GM04503 (cell line): ENCODE results near the gene TRIM2.
"Not testable (repeated sequence)": the region's sequence is repeated elsewhere in the genome, so short reads cannot be mapped to it uniquely, and the experiment has no call there.

Experiments
- DNase-seq: peaks from one replicate; pipeline ENCODE4 v3.0.0-alpha.2; 2012; ENCODE audit warnings: low read depth

The TRIM2 gene

DNA sequence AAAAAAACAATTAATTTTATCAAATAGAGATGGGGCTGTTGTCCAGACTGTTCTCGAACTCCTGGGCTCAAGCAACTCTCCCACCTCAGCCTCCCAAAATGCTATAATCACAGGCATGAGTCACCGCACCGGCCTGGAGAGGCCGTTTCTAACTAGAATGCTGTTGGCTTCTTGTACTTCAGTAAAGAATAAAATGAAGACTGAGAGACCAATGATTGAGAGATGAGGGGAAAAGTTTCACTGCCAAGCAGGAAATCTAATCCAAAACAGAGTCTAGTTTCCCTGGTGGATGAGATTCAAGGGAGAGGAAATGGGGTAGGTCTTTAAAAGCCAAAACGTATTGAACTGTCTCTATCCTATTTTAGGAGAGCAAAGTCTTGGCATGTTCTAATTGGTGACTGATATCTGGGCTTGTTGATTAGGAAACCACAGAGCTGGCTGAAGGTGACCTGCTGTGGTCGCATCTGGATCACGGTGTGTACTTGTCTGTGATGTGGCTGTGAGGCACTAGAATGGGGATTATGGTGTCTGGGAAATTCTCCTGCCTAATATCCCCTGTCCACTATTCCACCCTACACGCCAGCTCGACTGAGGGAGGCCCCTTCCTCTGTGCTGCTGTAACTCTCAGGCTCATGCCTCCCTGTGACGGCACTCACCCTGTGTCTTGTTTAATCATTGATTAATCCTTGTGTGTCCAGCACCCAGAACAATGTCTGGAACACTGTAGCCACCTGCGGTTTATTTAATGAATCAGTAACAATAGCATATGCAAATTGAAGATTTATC lies 15.0 kb upstream of the TRIM2 start:
- no peak for DNase-seq

DNA sequence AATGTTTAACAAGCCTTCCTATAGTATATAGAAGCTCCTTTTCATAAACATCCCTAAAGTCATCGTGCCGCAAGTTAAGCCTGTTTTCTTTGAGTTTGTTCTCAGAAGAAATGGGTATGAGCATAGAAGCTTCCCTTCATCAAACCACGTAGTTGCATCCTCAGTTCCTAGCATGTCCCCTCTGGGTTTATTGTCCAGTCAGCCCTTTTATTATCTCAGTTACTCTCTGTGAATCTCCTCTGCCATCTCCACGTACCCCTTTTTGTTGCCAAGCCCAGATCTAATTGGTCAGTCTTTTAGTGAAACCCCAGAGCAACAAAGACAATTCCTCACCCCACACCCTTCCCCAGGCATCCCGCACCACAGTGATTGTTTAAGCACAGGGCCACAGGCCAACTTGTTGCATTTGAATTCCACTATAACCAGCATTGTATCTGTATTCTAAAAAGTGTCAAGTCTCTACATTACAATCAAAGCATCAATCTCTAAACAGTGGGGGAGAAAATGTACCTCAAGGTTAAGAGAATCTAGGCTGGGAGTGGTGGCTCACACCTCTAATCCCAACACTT lies 12.4 kb upstream of the TRIM2 start:
- no peak for DNase-seq

DNA sequence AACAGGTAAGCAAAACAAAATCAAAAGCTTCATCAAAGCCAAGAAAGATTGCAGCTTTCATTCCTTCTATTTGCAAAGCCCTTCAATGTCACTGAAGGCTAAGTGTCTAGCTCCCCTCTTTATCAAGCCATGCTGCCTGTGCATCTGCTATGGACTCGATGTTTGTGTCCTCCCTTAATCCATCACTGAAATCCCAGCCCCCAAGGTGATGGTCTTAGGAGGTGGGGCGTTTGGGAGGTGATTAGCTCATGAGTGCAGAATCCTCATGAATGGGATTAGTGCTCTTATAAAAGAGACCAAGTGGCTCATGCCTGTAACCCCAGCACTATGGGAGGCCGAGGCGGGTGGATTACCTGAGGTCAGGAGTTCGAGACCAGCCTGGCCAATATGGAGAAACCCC lies 6.9 kb upstream of the TRIM2 start:
- no peak for DNase-seq

DNA sequence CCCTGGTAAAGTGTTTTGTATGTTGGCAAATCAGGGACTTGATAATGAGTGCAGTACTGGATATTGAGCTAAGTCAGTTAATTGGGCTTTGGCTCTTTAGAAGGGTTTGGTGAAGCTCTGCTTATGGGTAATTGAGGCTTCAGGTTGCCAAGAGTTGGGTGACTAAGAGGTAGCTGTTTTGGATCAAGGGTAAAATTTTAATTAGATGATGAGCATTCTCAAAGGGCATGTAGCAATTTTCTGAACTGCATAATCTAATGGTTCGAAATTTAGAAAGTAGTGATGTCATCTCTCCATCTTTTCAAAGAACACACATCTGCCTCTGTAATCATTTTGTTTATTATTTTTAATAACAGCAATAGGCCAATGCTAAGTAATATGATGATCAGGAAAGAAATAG lies 5.5 kb upstream of the TRIM2 start:
- DNase-seq: no peak

DNA sequence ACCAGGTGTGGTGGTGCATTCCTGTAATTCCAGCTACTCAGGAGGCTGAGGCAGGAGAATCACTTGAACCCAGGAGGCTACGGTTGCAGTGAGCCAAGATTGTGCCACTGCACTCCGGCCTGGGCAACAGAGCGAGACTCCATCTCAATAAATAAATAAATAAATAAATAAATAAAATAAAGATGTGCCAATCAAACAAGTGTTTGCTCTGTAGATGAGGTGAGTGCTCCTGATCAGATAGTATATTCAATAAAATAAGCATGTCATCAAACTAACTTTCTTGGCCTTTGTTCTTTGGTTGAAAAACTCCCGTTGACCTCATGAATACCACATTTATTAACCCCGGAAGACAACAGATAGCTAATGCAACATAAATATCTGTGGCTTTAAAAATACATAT lies 497 bp upstream of the TRIM2 start:
- DNase-seq: not testable (repeated sequence)

DNA sequence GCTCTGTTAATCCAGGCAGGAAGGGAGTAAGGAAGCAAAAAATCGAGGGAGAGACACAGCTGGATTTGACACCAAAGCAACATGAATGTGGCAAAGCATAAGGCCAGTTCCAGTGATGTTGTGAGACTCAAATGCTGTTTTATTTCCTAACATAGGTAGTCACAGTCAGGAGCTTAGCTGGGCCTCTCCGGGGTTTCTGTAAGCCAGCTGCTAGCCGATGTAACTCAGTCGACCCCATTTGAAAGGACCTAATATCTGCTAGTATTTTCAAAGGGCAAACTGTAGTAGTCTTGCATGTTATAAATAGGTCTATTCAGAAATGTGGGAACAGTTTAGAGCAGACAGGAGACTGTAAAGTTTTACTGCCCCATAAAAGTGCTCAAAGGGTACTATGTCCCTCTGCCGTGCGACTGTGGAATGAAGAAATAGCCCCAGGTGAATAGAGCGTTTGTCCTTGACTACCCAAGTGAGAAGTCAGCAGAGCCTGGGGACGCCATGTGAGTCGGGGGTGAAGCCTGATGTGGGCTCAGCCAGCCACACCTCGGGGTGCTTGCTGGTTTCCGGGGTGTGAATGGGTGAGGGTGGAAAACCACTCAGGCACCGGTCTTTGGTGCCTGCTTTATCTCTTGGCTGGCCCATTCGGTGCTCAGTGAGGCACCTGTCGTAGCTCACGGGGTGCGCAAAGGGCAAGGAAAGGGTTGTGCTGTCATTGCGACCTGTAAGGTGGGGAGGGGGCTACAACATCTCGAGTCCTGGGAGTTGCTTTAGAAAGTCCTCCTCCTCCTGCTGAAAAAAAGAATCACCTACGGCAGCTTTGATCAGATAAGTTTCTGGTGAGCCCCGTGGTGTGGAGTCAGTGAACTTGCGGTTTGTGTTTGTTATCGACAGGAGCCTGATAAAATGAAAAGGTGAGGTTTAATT lies 745 bp downstream of the TRIM2 start:
- no peak for DNase-seq

DNA sequence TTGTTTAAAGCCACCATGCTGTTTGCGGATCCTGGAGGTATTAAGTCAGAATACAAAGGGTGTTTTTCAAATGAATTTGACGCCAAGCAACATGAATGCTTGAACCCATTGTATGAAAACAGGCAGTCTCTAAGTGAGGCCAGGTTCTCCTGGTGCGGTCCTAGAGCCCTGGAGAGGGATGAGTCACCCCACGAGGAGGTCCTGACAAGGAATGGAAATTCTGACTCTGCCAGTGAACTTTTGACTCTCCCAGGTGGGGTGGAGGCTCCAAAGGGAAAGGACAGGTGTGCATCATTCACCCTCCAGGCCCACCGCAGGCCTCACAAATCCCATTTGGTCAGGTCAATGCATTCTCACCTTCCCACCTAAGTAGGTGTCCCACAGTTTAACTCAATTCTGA lies 1.5 kb downstream of the TRIM2 start:
- DNase-seq: no peak

DNA sequence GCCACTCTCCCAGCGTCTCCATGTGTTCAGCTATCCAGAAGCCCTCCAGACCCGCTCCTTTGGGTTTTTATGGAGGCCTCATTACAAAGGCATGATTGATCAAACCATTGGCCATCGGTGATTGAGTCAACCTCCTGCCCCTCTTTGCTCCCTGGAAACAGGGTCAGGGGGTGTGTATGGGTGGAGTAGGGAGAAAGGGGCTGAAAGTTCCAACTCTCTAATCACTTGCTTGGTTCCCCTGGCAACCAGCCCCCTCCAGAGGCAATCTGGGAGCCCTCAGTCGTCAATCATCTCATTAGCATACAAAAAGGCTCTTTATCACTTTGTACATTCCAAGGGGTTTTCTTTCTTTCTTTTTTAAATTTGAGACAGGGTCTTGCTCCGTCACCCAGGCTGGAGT lies 2.3 kb downstream of the TRIM2 start:
- DNase-seq: no peak

DNA sequence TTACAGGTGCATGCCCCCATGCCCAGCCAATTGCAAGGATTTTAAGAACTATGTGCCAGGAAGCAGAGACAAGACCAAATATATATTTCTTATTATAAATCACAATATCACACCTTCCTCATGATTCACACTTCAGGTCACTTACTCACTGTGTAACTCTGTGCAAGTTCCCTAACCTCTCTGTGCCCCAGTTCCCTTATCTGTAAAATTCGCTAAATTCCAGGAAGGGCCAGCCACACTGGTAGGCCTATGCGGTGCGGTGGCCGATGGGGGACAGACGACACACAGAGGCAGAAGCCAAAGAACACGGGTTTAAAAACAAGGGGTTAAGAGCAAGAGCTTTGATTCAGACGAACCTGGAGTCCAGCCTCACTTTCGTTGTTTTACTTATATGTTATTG lies 2.8 kb downstream of the TRIM2 start:
- DNase-seq: no peak

DNA sequence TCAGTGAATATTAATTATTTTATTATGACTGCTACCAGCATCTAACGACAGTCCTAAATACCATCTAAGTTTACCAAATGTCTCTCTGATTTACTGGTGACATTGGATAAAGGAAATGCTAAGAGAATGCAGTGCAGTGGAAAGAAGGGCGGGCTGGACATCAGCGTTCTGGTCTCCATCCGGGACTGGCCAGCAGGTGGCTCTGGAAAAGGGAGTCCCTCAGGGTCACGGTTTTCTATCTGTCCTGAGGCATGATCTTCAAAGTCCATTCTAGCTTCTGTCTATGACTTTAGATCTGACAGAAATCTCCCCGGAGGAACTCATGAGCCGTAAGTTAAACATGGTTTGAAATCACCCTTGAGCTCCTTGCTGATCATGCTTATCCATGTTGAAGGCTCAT lies 3.3 kb downstream of the TRIM2 start:
- DNase-seq: no peak

DNA sequence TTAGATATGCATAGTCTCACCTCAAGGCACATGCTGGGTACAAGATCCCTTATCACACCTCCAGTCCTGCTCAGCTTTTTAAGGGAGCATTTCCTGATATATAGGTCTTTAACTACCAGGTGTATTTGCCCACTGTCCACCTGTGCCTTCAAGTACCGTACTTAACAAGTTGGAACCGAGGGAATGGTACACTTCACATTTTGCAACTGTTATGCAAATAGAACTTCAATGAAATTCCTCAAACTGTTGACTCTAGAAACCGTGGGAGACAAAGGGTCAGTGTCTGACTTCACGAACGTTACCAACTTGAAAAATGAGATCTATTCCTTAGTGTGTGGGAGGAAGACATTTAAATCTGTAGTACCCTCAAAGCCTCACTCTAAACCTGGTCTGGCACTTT lies 5.2 kb downstream of the TRIM2 start:
- DNase-seq: no peak

DNA sequence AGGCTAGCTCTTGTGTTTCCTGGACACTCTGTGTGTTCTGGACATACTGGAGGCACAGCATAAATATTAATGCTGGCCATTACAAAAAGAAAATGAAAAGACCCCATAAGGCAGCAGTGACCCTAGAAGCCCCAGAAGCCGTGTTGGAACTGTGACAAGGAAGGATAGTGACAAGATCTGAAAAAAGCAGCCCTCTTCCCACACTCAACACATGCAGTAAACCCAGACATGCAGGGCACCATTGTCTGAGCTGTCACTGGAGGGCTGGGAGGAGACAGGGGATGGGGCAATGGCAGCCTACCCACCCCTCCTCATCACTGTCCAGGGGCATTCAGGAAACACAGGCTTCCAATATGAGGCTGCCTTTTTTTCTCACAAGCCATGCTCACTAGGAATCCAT lies 6.5 kb downstream of the TRIM2 start:
- DNase-seq: no peak

DNA sequence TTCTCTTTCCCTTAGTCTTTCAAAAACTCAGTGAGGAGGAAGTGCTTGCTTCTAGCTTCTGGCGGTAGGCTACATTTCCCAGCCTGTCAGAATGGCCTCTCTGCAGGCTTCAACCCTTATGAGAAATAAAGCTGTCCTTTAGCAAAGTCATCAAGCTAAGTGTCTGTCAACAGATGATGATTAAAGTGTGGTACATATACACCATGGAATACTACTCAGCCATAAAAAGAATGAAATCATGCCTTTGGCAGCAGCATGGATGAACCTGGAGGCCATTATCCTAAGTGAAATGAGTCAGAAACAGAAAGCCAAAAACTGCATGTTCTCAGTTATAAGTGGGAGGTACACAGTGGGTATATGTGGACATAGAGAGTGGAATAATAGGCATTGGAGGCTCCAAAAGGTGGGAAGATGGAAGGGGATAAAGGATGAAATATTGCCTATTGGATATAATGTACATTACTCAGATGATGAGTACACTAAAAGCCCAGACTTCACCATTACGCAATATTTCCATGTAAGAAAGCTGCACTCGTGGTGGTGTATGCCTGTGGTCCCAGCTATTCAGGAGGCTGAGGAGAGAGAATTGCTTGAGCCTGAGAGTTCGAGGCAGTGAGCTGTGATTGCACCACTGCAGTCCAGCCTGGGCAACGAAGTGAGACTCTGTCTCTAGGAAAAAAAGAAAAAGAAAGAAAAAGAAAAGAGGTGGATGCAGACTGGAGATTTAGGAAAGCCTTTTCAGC lies 7.9 kb downstream of the TRIM2 start:
- peak; percentile 40 for DNase-seq

DNA sequence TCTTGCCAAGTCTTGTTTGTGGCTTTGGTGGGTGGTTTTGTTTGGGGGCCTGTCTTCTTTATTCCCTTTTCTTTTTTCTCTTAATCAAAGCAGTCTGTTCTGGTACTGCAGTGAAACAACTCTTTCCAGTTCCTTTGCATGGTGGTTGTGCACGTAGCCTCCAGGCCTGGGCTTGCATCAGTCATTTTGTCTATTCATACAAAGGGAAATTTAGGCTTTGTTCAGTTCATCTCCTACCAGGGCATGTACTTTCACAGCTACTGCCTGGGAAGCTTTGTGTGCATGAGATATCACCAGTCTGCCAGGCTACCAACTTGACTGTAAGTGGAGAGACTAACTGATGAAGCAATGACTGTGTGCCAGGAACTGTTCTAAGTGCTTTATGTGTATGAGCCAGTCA lies 8.5 kb downstream of the TRIM2 start:
- DNase-seq: no peak

DNA sequence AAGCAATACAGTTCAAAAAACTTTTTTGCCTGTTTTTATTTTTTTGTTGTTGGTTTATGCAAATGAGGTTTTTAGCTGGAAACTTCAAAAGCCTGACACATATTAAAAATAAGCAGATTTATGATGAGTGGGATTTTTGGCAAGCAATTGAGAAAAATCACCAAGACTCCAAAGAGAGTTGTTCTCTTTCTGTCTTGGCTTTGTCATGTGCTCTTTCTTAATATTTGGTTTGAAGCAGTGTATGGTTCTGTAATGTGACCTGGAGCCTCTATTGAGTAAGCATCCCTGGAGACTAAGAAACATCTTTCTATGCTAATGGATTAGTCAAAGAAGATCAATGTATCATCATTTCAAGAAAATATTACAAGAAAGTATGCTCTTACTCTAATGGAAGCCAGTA lies 11.7 kb downstream of the TRIM2 start:
- no peak for DNase-seq

DNA sequence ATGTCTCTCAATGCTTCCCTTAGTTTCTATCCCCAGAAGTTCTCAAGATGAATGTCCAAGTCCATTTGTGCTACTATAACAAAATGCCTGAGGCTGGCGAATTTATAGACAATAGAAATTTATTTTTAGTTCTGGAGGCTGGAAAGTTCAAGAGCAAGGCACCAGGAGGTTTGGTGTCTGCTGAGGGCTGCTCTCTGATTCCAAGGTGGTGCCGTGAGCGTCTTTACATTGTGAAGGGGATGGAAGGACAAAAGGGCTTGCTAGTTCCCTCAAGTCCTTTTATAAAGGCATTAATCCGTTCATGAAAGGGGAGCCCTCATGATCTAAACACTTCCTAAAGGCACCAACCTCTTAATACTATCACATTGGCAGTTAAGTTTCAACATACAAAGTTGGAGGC lies 12.3 kb downstream of the TRIM2 start:
- no peak for DNase-seq

DNA sequence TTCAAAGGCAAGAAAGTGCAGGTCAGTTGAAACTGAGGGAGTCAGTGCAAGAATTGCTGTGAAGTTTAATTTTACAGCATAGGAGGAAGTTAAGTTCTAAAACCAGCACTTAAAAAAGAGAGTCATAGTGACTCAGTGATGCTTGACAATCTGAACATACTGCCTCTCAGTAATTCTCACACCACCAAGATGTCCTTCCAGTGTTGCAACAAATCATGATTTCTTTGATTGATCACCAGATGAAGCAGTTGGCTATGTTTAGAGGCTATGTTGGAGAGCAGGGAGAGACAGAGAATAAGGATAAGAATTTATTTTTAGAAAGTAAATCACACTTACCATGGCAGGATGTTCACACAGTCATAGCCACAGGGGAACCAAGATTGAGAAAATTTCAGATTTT lies 13.2 kb downstream of the TRIM2 start:
- peak; percentile 46 for DNase-seq

DNA sequence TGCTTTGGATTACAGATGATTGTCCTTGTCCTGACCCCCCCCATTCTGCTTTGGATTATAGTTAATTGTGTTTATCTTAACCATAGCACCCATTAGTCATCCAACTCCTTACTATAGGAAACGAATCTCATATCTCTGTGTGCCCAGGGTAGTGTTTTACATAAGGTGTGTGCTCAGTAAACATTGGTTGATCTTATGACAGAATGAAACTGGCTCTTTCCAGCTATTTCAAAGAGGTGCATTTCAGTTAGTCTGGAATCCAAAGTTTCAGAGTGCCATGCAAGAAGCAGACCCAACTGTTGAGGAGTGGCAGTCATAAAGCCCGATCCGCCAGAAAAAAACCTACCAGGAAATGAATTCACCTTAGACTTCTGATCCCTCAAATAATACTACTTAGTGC lies 14.7 kb downstream of the TRIM2 start:
- DNase-seq: no peak

DNA sequence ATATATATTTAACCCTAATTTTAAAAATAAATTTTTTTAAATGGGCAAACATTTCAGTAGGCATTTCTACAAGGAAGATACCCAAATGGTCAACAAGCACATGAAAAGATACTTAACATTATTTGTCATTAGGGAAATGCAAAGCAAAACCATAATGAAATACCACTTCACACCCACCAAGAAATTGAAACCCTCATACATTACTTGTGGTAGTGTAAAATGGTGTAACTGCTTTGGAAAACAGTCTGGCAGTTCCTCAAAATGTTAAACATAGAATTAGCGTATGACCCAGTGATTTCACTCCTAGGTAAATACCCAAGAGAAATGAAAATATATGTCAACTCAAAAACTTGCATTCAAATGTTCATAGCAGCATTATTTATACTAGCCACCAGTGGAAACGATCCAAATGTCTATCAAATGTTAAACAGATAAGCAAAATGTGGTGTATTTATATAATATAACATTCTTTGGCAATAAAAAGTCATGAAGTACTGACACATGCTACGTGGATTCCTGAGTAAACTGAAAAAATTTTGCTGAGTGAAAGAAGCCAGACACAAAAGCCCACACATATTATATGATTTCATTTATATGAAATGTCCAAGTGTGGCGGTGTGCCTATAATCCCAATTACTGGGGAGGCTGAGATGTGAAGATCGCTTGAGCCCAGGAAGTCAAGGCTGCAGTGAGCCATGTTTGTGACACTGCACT lies 16.6 kb downstream of the TRIM2 start:
- no peak for DNase-seq

DNA sequence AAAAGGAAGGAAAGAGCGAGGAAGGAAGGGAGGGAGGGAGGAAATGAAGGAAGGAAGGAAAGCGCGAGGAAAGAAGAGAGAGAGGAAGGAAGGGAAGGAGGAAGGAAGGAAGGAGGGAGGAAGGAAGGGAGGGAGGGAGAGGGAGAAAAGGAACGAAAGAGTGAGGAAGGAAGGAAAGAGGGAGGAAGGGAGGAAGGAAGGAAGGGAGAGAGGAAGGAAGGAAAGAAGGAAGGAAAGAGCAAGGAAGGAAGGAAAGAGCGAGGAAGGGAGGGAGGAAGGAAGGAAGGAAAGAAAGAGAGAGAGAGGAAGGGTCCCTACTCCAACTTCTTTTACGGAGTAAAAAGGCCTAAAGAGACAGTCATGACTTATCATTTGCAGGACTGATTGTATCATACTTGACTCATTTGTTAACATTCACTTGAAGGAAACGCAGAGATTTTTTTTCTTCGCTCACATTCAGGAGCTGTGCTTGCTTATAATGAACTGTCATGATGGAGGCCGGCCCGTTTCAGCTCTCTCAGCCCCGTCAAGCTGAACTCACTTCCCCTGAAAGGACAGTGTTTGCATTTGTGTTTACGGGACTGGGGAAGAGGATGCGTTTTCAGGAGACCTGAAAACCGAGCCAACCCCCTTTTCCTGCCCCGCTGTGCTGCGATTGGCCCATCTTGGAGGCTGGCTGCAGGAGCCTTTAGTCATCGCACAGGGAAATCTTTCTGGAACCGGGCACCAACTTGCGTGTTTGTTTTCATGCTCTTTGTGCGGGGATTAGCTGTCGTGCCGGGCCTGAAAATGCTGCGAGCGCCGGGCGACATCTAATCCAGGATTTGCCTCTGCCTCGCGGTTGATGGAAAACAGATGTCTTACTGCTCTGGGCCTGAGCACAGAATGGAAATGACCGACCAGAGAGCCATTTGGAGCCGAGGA lies 17.8 kb downstream of the TRIM2 start:
- DNase-seq: peak; percentile 57
